Measurements from ENCODE around the gene GRK4.
"Not testable (repeated sequence)": the region's sequence is repeated elsewhere in the genome, so short reads cannot be mapped to it uniquely, and the experiment has no call there.

GRK4 gene

DNA sequence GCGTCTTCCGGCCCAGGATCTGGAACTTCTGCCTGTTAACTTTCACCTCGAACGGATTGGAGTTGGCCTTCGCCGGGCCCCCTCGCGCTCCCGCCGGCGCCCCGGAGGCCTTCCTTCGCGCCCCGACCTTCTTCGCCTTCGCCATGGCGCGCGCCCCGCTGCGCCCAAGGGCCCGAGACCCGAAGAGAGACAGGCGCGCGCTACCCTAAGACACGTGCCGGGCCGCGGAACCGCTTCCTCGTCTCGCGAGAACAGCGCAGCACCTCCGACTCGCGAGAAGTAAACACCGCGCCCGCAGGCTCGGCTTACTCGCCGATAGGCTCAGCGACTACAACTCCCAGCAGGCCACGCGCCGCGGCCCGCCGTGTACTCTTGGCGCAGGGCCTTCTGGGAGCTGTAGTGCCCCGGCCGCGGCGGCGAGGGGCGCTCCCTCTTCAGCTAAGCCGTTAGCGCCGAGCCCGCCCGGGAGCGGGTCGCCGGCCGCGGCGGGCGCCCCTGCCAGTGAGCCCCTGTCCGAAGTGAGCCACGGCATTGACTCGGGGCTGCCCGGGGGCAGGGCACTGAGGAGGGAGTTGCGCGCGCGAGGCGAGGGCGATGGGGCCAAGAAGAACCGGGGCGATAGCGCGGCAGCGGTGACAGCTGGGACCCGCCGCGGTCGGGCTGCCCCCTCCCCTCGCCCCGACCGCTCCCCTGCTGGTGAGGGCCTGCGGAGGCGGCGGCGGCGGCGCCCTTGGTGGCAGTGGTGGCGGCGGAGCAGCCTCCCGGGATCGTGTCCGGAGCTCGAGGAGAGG, at the start of gene GRK4, which contains the start of gene NOP14:
GRK4 (plus strand) TSS at position 397 of the 791 bp plus-strand sequence. CDS start 500 bp downstream, outside the sequence.
NOP14 (minus strand) TSS at position 232 of the 791 bp plus-strand sequence; CDS start at position 145, 87 bp downstream.
- peak; percentile 90 for DNase-seq (ENCODE audit: low read depth, low spot score)

DNA sequence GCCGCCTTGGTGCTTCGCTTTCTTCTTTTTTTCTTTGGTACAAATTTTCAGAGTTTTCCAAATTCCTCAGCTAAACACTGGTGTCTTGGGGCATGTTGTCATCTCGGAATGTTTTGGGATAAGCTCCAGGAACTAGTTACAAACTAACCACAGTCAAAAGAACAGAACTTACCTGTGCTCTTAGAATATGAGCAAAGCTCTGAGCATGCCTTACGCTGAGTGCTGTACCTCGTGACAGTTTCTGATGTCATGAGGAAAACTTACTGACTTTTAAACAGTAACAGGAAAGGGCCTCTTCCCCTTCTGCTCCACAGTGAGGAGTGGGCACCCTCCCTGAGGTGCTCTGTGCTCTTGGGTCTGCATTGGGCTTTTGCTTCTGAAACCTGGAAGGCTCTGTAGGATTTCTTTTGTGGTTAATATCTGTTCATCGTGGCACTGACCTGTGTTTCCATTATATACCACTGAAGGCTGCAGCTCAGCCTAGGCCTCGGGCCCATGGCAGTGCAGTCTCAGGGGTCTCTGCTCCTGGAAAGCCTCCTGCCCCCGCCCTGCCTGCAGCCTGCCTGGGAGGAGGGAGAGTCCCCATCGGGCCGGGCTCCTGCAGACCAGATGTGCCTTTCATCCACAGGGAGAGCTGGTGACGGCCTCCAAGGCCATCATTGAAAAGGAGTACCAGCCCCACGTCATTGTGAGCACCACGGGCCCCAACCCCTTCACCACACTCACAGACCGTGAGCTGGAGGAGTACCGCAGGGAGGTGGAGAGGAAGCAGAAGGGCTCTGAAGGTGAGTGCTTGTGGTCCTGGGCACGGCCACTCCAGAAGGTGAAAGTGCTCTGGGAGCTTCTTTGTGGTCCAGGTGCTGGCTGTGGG, 48.9 kb upstream of the GRK4 start:
- DNase-seq (ENCODE audit: low read depth, low spot score) = no peak

DNA sequence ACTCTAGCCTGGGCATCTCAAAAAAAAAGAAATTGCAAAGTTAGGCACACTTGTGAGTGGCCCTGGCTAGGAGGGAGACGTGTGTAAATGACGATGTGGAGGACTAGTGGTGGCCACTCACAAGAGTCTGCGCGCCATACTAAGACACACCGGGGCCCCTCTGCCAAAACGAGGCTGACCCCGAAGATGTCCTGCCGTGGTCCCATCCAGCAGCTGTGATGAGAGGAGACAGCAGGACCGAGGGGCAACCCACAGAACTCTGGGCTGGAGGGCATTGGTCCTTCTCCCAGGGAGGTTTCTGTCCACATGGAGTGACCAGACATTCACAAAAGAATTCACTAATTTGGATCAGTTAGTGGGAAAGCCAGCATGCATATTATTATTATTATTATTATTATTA, 47.6 kb upstream of the GRK4 start:
- no peak for DNase-seq (ENCODE audit: low read depth, low spot score)

GRCh38 chr4:2916696-2917095, 46.7 kb upstream of the GRK4 start:
- DNase-seq (ENCODE audit: low read depth, low spot score) = not testable (repeated sequence)

- not testable (repeated sequence) for DNase-seq (ENCODE audit: low read depth, low spot score)
These were observed 45.1 kb upstream of the GRK4 start for GRCh38 chr4:2918300-2918699.

- not testable (repeated sequence) for DNase-seq (ENCODE audit: low read depth, low spot score)
These were observed 44.7 kb upstream of the GRK4 start for GRCh38 chr4:2918714-2919113.

DNA sequence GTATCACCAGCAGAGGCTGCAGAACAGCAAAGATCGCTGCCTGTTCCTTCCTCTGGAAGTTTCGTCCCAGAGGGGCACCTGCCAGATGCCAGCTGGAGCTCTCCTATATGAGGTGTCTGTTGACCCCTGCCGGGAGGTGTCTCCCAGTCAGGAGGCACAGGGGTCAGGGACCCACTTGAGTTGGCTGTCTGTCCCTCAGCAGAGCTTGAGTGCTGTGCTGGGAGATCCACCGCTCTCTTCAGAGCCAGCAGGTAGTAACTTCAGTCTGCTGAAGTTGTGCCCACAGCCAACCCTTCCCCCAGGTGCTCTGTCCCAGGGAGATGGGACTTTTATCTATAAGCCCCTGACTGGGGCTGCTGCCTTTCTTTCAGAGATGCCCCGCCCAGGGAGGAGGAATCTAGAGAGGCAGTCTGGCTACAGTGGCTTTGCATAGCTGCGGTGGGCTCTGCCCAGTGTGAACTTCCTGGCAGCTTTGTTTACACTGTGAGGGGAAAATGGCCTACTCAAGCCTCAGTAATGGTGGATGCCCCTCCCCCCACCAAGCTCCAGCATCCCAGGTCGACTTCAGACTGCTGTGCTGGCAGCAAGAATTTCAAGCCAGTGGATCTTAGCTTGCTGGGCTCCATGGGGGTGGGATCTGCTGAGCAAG, 40.8 kb upstream of the GRK4 start:
- peak; percentile 65 for DNase-seq (ENCODE audit: low read depth, low spot score)

- DNase-seq (ENCODE audit: low read depth, low spot score) = no peak
These were observed 40.2 kb upstream of the GRK4 start for GRCh38 chr4:2923141-2923551.

GRCh38 chr4:2923668-2924173, 39.6 kb upstream of the GRK4 start:
- DNase-seq (ENCODE audit: low read depth, low spot score) = no peak

DNA sequence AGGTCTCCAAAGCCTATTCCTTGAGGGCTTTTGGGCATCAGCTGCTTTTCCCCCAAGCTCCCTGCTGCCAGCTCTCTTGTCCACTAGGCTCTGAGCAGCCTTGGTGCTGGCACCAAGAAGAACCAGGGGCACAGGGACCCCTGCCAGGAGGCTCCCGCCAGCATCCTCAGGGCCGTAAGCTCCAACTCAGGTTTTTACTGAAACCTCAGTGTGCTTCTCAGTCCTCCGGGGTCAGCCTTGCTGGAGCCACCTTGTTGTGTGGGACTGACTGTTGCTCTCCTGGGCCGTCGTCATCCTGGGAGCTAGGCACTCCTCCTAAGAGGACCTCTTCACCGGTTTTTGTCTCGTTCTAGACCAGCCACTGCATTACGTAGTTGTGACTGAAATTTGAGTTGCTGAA, 39.1 kb upstream of the GRK4 start:
- no peak for DNase-seq (ENCODE audit: low read depth, low spot score)

GRCh38 chr4:2924765-2925301, 38.5 kb upstream of the GRK4 start:
- no peak for DNase-seq (ENCODE audit: low read depth, low spot score)

GRCh38 chr4:2925496-2925895, 37.9 kb upstream of the GRK4 start:
- no peak for DNase-seq (ENCODE audit: low read depth, low spot score)

GRCh38 chr4:2925931-2926860, 37.2 kb upstream of the GRK4 start:
- no peak for DNase-seq (ENCODE audit: low read depth, low spot score)

- no peak for DNase-seq (ENCODE audit: low read depth, low spot score)
These were observed 36.2 kb upstream of the GRK4 start for GRCh38 chr4:2927016-2927695.

DNA sequence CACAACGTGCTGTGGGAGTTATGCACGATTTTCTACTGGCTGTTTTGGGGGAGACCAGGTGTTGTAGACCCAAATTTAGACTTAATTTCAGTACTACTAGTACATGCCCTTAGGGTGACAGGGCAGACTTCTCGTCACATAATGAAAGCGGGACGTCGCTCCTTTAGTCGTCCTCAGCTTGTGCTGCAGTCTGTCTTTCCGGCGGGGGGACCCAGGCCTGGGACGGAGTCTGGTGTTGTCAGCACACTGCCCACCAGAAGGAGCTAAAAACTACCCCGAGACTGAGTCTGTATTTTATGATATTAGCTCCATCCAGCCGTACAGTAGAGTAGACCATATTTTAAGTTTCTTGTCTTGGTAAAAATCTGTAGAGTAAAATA, 35.7 kb upstream of the GRK4 start:
- no peak for DNase-seq (ENCODE audit: low read depth, low spot score)

DNA sequence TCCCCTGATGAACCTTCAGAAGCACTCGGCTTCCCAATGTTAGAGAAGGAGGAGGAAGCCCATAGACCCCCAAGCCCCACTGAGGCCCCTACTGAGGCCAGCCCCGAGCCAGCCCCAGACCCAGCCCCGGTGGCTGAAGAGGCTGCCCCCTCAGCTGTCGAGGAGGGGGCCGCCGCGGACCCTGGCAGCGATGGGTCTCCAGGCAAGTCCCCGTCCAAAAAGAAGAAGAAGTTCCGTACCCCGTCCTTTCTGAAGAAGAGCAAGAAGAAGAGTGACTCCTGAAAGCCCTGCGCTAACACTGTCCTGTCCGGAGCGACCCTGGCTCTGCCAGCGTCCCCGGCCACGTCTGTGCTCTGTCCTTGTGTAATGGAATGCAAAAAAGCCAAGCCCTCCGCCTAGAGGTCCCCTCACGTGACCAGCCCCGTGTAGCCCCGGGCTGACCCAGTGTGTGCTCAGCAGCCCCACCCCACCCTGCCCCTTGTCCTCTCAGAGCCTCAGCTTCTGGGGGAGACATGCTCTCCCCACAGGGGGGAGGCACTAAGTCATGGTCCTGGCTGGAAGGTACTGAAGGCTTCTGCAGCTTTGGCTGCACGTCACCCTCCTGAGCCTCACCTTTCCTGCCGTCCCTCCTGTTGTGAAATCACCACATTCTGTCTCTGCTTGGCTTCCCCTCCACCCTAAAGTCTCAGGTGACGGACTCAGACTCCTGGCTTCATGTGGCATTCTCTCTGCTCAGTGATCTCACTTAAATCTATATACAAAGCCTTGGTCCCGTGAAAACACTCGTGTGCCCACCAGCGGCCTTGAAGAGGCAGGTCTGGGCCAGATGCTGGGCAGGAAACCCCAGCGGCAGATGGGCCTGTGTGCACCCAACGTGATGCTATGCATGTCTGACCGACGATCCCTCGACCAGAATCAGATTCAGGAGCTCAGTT, 34.9 kb upstream of the GRK4 start:
- no peak for DNase-seq (ENCODE audit: low read depth, low spot score)

DNA sequence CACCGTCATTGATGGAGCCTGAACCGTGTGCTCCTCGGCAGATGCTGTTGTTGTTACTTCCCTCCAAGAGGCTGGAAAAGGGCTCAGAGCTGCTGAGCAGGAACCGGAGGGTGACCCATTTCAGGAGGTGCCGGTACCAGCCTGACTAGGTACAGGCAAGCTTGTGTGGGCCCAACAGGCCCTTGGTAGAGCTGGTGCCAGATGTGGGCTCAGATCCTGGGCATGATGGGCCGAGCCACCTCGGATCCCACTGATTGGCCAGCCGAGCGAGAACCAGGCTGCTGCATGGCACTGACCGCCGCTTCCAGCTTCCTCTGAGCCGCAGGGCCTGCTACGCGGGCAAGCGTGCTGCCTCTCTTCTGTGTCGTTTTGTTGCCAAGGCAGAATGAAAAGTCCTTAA, 33.9 kb upstream of the GRK4 start:
- no peak for DNase-seq (ENCODE audit: low read depth, low spot score)

DNA sequence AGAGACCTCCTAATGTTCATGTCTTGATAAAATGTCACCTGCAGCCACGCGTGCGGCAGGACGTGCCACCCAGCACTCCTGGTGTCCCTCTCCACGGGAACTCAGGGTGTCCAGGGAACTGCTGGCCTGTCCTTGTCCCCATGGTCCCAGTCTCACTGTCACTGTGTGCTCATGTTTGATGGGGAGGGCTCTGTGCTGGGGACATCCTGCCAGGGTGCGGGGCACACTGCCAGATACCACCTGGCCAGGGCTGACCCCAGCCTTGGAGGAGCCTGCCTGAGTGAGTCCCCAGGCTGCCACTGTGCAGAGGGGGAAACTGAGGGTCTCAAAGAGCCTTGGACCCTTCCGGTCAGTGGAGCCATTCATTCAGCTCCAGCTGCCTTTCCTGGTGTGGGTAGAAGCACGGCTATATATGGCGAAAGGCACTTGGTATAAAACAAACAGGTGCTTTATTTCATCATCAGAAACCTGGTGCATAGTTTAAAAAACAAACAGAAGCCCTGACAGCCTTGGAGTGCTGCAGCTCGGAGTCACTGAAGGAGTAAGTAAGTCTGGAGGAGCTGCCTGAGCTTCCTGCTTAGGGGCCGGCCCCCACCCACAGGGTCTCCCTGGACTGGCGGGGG, 33.1 kb upstream of the GRK4 start:
- DNase-seq (ENCODE audit: low read depth, low spot score) = no peak
